GM18867 (cell line): ENCODE measurements around the gene BPTF.
"Not testable (repeated sequence)": the region's sequence is repeated elsewhere in the genome, so short reads cannot be mapped to it uniquely, and the experiment has no call there.

Experiments used
- ATAC-seq: cut with Tn5 transposase; IDR thresholded peaks from one replicate; pipeline ENCODE4 v1.9.1; 2021; ENCODE audit warnings: mild to moderate bottlenecking, moderate library complexity; ENCODE audit not compliant: unreplicated experiment

The BPTF gene, protein sequence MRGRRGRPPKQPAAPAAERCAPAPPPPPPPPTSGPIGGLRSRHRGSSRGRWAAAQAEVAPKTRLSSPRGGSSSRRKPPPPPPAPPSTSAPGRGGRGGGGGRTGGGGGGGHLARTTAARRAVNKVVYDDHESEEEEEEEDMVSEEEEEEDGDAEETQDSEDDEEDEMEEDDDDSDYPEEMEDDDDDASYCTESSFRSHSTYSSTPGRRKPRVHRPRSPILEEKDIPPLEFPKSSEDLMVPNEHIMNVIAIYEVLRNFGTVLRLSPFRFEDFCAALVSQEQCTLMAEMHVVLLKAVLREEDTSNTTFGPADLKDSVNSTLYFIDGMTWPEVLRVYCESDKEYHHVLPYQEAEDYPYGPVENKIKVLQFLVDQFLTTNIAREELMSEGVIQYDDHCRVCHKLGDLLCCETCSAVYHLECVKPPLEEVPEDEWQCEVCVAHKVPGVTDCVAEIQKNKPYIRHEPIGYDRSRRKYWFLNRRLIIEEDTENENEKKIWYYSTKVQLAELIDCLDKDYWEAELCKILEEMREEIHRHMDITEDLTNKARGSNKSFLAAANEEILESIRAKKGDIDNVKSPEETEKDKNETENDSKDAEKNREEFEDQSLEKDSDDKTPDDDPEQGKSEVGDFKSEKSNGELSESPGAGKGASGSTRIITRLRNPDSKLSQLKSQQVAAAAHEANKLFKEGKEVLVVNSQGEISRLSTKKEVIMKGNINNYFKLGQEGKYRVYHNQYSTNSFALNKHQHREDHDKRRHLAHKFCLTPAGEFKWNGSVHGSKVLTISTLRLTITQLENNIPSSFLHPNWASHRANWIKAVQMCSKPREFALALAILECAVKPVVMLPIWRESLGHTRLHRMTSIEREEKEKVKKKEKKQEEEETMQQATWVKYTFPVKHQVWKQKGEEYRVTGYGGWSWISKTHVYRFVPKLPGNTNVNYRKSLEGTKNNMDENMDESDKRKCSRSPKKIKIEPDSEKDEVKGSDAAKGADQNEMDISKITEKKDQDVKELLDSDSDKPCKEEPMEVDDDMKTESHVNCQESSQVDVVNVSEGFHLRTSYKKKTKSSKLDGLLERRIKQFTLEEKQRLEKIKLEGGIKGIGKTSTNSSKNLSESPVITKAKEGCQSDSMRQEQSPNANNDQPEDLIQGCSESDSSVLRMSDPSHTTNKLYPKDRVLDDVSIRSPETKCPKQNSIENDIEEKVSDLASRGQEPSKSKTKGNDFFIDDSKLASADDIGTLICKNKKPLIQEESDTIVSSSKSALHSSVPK (N-terminal part only)

DNA sequence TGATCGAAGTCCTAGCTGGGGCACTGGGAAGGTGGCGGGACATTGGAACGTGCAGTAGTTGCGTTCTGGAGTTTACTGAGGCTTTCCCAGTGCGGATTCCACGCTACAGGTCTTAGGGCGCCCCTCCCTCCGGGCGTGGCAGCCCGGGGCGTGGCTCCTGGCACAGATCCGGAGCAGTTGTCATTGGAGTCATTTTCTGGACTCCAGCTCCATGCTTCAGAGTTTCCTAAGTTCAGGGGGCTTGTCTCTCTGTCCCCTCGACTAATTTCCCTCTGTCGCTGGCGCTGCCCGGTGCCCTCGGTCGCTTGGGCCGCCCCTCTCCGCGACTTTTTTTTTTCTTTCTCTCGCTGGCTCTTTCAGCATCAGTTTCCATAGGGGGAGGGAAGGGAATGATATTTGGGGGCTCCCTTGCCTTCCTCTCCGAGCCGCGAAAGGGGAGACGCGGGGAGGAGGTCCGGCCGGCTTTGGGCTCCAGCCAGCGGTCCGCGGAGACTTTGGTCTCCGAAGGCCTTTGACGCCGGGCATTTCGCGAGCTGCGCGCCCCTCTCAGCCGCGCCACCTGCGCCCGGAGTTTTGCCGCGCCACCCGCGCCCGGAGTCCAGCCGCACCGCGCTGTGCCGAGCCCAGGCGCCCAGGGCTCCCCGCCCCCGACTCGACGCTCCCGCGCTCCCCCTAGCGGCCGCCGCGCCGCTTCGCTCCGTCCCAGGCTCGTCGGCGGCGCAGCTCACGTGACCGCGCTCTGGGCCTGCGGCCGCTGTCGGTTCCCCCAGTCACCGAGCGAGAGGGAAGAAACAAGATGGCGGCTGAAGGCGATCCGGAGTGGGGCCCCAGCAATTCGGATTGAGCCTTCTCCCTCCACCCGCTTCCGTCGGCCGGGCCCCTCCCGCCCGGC lies at the start of gene BPTF:
BPTF (plus strand) TSS at position 769 of the 892 bp plus-strand sequence. CDS start 222 bp downstream, outside the sequence.
- peak; percentile 82 for ATAC-seq

DNA sequence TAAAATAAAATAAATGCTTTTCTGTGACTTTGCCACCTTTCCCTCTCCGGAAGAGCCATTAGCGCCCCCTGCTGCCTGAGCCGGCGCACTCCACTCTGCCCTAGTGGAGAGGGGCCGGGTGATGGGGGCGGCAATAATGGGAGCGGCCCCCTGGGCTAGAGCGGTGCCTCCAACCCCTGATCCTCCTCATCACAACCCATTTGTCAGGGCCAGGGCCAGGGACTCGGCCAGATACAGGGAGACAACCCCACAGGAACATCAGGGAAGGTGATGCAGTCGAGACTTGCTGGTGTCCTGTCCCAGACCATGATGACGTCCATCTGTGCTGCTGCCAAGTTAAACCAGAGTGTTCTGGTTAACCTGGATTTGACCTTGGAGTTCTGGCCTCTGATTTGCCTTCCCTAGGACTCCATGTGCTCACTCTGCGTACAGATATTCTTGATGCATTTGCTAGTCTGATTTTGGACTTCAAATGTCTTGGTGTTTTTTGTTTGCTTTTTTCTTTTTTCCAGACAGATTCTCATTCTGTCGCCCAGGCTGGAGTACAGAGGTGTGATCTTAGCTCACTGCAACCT lies 46.1 kb upstream of the BPTF start:
- no peak for ATAC-seq

DNA sequence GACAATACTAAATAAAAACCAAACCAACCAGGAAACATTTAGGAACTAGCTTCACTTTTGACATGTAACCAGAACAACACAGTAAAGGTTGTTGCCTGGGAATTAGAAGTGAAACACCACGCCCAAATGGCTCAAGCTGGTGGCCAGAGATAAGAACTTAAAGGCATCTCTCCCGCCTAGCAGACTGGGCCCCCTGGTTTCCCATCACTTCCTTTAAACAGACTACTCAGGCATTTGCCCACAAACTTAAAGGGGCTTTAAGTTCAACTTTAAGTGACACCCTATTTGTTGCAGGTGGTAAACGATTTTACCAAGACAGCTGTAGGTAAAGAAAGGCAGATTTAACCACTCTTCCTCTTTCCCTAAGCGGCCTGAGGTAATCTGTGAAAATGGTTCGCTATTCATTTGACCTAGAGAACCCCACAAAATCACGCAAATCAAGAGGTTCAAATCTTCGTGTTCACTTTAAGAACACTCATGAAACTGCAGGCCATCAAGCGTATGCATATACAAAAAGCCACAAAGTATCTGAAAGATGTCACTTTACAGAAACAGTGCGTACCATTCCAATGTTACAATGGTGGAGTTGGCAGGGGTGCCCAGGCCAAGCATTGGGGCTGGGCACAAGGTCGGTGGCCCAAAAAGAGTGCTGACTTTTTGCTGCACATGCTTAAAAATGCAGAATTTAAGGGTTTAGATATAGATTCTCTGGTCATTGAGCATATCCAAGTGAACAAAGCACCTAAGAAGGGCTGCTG lies 40.8 kb upstream of the BPTF start:
- ATAC-seq, result no peak

DNA sequence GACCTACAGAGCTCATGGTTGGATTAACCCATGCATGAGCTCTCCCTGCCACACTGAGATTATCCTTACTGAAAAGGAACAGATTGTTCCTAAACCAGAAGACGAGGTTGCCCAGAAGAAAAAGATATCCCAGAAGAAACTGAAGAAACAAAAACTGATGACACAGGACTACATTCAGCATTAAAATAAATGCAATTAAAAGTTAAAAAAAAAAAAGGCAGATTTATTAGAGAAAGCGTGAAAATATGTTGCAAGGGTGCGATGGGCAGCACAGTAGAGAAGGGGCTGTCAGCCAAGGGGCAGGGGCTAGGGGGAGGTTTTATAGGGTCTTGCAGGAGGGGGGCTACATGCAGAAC lies 40.2 kb upstream of the BPTF start:
- ATAC-seq, result no peak

DNA sequence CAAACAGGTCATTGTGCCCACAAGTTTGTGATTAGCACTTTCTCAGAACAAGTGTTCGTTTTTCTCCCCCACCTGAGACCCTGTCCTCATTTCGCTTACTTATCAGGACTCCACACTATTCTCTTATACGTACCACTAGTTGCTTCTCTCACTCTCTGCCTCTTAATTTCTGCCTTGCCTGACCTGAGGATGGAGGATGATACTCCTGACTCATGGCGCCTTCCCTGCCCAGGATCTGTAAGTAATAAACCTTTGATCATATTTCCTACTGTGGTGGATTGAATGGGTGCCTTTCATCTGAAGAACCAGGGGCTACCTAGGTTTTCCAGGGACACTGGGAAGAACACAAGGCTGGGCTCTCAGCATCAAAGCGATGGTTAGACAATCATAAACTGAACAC lies 39.8 kb upstream of the BPTF start:
- no peak for ATAC-seq

DNA sequence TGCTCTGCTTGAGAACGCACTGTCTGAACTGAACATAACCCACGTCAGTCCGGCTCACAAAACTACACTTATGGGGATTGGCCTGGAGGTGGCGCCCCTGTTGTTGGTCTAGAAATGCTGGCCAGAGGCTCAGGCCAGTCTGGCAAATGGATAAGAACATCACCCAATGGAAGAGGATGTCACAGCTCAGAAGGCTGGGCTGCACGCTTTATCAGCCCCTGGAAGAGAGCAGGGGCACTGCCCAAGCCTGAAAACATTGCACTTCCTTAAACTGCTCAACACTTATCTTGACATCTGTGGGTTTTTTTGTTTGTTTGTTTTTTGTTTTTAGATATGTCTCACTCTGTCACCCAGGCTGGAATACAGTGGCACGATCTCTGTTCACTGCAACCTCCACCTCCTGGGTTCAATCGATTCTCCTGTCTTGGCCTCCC lies 24.8 kb upstream of the BPTF start:
- peak; percentile 81 for ATAC-seq

DNA sequence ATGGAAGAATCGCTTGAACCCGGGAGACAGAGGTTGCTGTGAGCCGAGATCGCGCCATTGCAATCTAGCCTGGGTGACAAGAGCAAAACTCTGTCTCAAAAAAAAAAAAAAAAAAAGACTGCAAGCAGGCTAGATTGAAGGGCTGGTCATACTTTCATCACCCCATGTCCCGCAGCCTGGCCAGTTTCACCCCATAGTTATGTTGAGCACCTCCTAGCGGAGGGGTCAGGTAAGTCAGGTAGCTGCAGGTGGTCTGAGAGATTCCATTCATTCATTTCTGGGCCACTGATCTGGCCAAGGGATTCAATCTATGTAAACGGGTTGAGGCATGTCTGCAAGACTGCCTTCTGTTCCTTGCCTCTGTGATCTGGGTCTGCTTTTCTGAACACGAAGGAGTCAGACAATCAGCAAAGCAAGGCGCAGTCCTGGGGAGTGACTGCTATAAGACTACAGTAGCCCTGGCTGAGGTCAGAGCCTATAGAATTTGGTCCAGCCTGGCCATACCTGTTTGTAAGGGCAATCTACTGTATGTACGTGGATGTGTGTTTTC lies 23.6 kb upstream of the BPTF start:
- no peak for ATAC-seq

DNA sequence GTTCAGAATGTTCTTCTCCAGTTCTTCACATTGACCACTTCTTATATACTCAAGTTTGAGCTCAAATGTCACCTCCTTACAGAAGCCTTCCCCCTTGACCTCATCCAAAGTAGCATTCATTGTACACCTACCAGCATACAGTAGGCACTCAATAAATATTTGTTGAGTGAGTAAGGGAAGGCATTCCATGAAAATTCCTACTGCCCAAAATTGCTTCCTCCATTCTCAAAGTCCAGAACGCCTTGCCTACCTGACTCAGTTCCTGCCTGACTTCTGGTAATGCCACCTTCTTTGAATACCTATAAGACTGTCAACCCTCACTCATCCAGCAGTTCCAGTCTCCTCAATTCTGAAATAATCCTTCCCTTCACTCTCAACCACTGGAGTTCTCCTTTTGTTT lies 14.8 kb upstream of the BPTF start:
- no peak for ATAC-seq

DNA sequence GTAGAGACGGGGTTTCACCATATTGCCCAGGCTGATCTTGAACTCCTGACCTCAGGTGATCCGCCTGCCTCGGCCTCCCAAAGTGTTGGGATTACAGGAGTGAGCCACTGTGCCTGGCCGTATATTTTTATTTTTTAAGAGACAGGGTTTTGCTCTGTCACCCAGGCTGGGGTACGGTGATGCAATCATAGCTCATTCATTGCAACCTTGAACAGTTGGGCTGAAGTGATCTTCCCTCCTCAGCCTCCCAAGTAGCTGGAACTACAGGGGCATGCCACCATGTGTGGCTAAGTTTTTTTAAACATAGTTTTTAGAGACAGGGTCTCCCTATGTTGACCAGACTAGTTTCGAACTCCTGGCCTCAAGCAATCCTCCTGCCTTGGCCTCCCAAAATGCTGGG lies 12.9 kb upstream of the BPTF start:
- not testable (repeated sequence) for ATAC-seq

DNA sequence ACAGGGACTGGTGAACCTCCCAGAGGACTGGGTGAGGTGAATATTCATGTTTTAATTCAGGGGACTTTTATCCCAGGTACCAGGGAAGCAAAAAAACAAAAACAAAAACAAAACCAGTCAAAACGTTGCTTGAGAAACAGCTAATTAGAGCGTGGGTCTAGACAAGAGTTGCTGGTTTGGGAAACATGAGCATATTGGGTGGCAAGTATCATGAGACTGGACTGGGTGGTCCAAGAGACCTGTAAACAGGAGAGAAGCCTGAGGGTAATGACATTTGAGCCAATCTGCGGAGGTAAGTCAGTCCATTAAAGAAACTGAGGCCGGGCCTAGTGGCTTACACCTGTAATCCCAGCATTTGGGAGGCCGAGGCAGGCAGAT lies 11.5 kb upstream of the BPTF start:
- ATAC-seq, result no peak

DNA sequence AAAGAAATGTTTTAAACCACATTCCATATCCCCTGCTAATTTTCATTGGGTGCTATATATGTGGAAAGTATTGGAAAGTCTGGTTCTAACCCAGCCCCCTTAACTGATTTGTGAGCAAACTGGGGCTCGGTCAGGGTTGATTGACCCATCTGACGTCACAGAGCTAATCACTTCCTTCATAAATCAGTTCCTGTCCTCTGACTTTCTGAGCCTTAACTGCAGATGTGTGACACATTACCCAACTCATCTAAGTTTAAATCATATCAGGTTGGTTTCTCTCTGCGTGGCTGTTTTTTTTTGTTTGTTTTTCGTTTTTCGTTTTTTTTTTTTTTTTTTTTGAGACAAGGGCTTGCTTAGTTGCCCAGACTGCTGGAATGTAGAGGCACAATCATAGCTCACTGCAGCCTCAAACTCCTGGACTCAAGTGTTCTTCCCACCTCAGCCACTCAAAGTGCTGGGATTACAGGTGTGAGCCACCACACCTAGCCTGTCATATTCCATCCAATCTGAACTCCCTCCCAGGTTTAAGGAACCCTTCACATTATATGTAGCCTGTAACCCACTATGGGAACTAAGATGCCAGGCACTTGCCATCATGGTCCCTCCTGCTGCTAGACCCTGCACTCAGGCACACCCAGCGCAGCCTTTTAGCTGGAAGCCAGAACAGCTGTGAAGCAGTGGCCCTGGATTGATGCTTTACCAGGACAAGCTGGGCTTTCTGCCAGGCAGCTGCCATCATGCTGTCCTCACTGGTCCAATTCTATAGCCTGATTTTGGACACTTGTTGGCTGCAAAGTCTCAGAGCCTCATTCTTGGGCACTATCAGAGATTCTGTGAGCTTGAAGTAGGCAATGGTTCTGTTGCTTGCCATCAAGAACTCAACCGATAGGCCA lies 6.9 kb upstream of the BPTF start:
- peak; percentile 70 for ATAC-seq

DNA sequence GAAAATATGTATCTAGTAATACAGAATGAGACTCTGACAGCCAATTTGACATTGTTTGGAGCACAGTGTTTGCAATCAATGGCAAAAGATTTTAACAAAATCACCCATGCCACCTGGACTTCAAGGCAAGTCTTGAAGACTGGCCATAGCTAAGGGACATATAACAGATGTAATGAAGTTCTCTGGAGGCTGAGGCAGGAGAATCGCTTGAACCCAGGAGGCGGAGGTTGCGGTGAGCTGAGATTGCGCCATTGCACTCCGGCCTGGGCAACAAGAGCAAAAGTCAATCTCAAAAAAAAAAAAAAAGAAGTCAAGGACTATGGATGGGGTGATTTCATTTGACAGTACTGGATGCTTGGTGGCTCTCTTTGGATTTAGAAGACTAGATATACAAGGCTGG lies 5.6 kb upstream of the BPTF start:
- ATAC-seq, result no peak

DNA sequence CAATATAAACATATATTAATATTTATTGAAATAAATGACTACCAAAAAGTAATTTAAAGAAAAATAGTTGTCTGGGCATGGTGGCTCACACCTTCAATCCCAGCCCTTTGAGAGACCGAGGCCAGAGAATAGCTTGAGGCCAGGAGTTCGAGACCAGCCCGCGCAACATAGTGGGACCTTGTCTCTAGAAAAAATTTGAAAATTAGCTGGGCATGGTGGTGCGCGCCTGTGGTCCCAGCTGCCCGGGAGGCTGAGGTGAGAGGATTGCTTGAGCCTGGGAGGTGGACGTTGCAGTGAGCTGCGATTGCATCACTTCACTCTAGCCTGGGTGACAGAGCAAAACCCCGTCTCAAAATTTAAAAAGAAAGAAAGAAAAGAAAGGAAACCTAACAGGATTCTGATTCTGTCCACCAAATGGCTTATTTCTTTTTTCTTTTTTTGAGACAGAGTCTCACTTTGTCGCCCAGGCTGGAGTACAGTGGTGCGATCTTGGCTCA lies 3.4 kb upstream of the BPTF start:
- no peak for ATAC-seq

DNA sequence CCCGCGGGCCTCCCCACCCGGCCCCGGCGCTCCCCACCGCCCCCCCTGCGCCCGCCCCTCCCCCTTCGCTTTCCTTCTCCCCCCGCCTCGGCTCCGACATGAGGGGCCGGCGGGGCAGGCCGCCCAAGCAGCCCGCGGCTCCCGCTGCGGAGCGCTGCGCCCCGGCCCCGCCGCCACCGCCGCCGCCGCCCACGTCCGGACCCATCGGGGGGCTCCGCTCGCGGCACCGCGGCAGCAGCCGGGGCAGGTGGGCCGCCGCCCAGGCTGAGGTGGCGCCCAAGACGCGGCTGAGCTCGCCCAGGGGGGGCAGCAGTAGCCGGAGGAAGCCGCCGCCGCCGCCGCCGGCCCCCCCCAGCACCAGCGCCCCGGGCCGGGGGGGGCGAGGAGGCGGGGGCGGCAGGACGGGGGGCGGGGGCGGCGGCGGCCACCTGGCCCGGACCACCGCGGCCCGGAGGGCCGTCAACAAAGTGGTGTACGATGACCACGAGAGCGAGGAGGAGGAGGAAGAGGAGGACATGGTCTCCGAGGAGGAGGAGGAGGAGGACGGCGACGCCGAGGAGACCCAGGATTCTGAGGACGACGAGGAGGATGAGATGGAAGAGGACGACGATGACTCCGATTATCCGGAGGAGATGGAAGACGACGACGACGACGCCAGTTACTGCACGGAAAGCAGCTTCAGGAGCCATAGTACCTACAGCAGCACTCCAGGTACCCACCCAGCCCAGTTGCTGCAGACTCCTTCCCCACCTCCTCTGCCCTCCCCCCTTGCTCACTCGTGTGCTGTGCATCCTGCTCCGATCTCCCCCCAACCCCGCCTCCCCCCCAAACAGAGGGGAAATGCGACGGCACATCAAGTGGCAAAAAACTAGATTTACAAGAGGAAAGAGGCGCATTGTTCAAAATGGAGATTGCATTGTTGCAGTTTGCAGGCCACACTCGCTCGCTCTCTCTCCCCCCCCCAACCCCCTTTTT lies 611 bp downstream of the BPTF start:
- ATAC-seq, result peak; percentile 41

DNA sequence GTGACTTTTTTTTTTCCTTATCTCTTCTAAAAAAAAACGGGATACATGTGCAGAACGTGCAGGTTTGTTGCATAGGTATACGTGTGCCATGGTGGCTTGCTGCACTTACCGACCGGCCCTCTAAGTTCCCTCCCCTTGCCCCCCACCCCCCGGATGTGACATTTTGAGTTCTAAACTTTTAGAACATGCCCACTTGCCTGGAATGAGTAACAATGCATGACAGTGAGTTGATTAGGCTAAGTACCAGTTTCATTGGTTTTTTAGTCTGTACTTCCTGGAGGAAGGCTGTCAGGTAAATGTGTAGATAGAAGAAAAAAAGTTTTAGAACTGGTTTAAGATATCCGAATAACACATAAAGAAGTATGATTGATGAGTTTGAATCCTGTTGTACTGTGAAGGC lies 4.0 kb downstream of the BPTF start:
- ATAC-seq, result no peak

DNA sequence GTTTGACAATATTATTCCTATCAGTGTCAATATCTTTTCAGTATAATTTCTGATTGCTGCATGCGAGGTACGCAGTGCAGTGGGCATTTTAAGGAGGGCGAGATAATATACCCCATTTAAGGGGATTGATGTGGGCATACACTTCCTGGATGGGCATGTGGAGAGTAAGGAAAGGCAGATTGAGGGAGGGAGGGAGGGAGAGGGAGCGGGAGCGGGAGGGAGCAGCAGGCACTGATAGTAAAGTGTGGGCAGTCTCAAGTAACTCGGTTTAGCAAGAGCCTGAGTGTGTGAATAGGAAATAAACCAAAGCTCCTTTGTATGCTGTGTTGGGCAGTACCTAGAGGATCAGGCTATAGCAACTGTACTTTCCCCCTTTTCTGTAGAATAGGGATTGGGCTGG lies 5.1 kb downstream of the BPTF start:
- ATAC-seq, result no peak

DNA sequence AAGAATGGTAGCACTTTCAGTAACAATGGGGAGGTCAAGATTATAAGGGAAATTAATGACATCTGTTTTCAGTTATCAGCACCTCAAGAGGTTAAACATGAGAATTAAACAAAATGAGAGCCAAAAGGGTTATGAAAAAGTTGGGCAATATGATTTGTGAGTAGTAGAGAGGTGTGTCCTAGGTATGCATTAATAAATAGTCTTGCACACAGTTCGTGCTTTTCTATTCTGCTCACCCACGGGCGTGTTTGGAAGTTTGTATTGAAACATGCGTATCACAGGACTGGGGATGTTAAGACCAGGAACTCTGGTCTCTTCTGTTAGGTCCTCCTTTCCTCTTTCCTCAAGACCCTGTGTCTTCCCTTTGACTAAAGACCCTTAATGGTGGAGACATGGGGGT lies 6.0 kb downstream of the BPTF start:
- ATAC-seq, result no peak
